ENCODE data around the gene TRIM29.

DNA sequence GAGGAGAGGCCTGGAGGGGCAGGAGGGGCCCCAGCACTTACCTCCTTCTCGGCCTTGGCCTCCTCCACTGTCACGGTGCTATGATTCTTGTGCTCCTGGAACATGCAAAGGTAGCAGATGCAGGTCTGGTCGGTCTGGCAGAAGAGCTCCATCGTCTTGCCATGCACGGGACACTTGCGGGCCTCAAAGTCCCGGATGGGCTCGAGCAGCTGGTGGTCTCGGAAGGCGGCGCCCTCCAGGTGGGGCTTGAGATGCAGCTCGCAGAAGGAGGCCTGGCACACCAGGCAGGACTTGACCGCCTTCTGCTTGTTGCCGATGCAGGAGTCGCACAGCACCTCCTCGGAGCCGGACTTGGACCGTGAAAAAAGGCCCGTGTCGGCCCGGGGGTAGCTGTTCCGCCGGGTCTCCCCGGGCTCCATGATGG is 714 bp downstream of the TRIM29 start:
- TF ChIP-seq, protein P1, sequence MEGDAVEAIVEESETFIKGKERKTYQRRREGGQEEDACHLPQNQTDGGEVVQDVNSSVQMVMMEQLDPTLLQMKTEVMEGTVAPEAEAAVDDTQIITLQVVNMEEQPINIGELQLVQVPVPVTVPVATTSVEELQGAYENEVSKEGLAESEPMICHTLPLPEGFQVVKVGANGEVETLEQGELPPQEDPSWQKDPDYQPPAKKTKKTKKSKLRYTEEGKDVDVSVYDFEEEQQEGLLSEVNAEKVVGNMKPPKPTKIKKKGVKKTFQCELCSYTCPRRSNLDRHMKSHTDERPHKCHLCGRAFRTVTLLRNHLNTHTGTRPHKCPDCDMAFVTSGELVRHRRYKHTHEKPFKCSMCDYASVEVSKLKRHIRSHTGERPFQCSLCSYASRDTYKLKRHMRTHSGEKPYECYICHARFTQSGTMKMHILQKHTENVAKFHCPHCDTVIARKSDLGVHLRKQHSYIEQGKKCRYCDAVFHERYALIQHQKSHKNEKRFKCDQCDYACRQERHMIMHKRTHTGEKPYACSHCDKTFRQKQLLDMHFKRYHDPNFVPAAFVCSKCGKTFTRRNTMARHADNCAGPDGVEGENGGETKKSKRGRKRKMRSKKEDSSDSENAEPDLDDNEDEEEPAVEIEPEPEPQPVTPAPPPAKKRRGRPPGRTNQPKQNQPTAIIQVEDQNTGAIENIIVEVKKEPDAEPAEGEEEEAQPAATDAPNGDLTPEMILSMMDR (IDR thresholded peaks at IDR 0.05) = no peak
- TF ChIP-seq POLR2A (IDR thresholded peaks at IDR 0.05) = no peak

Data from ovary (tissue), 3 donors.